ENCODE measurements around the gene DGCR2.

The DGCR2 gene

GRCh38 chr22:19127329-19128008 lies 5.3 kb upstream of the DGCR2 start:
- DNase-seq (ENCODE audit: low spot score), result no peak
- no peak for FAIRE-seq

GRCh38 chr22:19126309-19127273 lies 4.4 kb upstream of the DGCR2 start:
- no peak for FAIRE-seq
- DNase-seq (ENCODE audit: low spot score), result no peak

- FAIRE-seq, result no peak
- DNase-seq (ENCODE audit: low spot score), result no peak
Measured at GRCh38 chr22:19125474-19126308, 3.5 kb upstream of the DGCR2 start.

- FAIRE-seq (no peak), DNase-seq (ENCODE audit: low spot score) (no peak)
Measured at GRCh38 chr22:19125011-19125410, 2.8 kb upstream of the DGCR2 start.

GRCh38 chr22:19124377-19124776 lies 2.2 kb upstream of the DGCR2 start:
- DNase-seq (ENCODE audit: low spot score) (no peak), FAIRE-seq (no peak)

- FAIRE-seq (no peak), DNase-seq (ENCODE audit: low spot score) (no peak)
Measured at GRCh38 chr22:19123936-19124335, 1.7 kb upstream of the DGCR2 start.

GRCh38 chr22:19122752-19123492 lies 710 bp upstream of the DGCR2 start:
- FAIRE-seq, result no peak
- DNase-seq (ENCODE audit: low spot score), result no peak

GRCh38 chr22:19121631-19122142 lies 525 bp downstream of the DGCR2 start:
- DNase-seq (ENCODE audit: low spot score) (peak; percentile 33), FAIRE-seq (no peak)

- DNase-seq (ENCODE audit: low spot score) (peak; percentile 78), FAIRE-seq (peak; percentile 71)
Measured at GRCh38 chr22:19120829-19121630, 1.2 kb downstream of the DGCR2 start.

GRCh38 chr22:19119949-19120348 lies 2.3 kb downstream of the DGCR2 start:
- DNase-seq (ENCODE audit: low spot score), result no peak
- FAIRE-seq, result no peak

GRCh38 chr22:19118329-19118880 lies 3.8 kb downstream of the DGCR2 start:
- no peak for FAIRE-seq
- DNase-seq (ENCODE audit: low spot score), result no peak

- no peak for DNase-seq (ENCODE audit: low spot score)
- FAIRE-seq, result no peak
Measured at GRCh38 chr22:19117111-19117512, 5.1 kb downstream of the DGCR2 start.

GRCh38 chr22:19115628-19116027 lies 6.6 kb downstream of the DGCR2 start:
- no peak for FAIRE-seq
- no peak for DNase-seq (ENCODE audit: low spot score)

GRCh38 chr22:19114984-19115552 lies 7.1 kb downstream of the DGCR2 start:
- DNase-seq (ENCODE audit: low spot score) (no peak), FAIRE-seq (no peak)

GRCh38 chr22:19113429-19113828 lies 8.8 kb downstream of the DGCR2 start:
- DNase-seq (ENCODE audit: low spot score), result no peak
- FAIRE-seq, result no peak

GRCh38 chr22:19111584-19111983 lies 10.6 kb downstream of the DGCR2 start:
- DNase-seq (ENCODE audit: low spot score), result no peak
- FAIRE-seq, result no peak

- no peak for FAIRE-seq
- no peak for DNase-seq (ENCODE audit: low spot score)
Measured at GRCh38 chr22:19111140-19111539, 11.1 kb downstream of the DGCR2 start.

GRCh38 chr22:19110646-19111045 lies 11.6 kb downstream of the DGCR2 start:
- DNase-seq (ENCODE audit: low spot score) (no peak), FAIRE-seq (no peak)

GRCh38 chr22:19110064-19110458 lies 12.2 kb downstream of the DGCR2 start:
- FAIRE-seq, result no peak

More at GRCh38 chr22:19110064-19110458, 12.2 kb downstream of the DGCR2 start:
- no peak for DNase-seq (ENCODE audit: low spot score)

All from RCC 7860 (cell line).